Dedifferentiated amniotic fluid mesenchymal stem cell (primary cell): ENCODE measurements around the gene ARHGAP11A.

Experiments used
- DNase-seq: peaks from one replicate; pipeline ENCODE4 v3.0.0-alpha.2; 2016; ENCODE audit errors: extremely low spot score

Gene ARHGAP11A

DNA sequence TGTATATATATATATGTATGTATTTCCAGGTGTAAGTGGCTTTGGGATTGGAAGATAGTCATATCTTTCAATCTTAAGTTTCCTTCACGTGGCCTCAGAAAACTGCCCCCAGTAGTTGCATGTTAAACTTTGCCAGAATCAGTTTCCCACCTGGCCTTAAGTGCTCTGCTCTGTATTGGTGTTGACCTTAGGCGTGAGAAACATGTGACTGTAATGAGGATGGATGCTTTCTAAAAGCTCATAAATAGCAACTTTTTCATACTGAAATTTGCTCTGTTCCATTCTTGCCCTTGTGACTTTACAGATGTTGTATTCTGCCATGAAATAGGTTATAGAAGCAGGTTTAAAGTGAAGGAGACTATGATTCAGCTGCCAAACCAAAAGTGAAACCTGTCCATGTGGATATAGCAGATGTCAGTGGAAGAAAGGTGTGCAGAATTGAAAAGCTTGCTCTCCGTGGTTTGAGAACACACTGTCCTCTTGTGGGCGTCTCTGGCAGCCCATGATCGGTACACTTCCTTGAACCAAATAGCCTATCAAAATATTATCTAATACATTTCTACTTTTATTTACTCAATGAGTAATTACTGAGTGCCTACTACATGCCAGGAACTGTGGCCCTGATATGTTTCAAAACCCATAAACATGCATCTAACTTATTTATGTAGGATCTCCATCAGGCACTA lies 42.0 kb downstream of the ARHGAP11A start:
- no peak for DNase-seq

DNA sequence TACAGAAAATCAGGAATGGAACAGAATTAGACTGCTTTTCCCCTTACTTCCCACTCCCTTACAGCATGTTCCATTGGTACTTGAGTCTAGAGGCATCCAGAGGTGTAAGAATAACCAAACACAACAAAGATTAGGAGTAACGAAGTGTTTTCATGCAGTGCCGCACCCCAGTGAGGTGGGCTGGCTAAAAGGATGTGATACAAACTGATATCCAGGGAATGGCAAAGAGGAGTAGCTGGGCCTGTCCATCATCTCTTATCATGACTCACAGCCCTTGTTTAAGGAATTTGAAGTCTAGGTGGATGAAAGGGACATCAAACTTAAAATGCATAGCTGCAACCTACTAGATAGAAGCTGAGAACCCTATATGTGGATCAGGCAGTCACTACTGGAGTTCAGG lies 42.6 kb downstream of the ARHGAP11A start:
- DNase-seq, result no peak

DNA sequence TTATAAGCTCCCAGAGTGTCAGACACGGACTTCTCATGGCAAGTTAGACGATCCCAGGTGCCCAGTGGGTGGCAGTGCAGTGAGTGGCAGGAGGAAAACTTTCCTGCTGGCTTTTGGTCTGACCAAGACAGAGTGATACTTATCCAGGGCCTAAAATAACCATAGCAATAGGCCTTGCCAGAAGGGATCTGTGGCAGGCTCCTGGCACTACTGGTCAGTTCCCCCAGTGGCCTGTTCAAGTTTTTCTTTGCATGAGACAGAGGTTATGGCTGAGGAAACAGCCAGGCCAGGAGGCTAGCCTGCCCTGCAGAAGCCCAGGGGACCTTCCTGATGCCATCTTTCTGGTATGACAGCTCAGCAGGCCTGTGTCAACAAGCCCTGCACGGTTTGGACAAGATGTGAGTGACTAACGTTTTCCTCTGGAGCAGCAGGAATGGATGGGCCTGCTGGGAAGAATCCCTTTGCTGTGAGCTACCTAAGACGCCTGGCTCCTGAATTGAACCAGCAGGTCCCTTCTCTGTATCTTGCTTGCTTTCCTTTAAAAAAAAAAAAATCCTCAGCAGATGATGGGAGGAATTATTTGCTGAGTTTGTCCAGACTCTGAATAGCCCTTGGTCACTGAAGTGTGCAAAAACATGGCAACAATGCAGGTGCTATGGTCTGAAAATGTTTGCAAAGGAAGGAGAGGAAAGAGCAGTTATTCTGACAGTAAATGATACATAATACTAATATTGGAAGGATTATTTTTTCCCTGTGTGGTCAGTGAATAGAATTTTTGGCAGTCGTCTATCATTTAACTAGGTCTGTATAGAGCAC lies 44.2 kb downstream of the ARHGAP11A start:
- peak; percentile 79 for DNase-seq

DNA sequence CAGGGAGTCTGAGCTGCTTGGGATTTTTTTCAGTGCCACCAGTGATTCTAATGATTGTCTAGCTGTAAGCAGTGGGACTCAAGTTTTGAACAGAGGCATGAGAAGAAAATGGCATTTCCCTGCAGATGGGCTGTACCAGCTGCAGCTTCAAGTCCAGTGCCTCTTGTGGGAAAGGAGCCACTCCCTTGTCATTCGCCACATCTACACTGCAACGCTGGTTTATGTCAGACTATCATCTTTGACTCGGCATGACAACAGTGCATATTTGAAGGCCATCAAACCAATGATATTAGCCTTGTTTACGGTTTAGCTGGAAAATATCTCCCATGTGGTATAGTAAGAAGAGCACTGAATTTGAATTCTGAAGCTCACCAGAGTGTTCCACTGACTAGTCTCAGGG lies 48.4 kb downstream of the ARHGAP11A start:
- DNase-seq, result no peak

DNA sequence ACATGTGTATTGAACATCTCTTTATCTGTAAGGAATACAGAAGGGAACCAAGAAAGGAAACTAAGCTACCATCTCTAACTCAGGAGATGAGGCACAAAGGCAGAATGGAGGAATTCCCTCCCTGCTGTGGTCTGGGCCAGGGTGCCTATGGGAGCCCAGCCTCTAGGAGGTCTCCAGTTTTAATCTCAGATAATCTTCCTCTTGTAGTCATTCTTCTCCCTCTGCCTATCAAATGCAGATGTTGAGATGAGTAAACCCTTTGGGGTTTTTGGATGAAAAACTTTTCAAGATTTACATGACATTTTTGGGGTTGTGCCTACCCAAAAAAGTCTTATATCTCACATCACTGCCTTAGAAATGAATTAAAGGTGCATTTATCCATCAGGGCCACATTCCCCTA lies 49.5 kb downstream of the ARHGAP11A start:
- no peak for DNase-seq

DNA sequence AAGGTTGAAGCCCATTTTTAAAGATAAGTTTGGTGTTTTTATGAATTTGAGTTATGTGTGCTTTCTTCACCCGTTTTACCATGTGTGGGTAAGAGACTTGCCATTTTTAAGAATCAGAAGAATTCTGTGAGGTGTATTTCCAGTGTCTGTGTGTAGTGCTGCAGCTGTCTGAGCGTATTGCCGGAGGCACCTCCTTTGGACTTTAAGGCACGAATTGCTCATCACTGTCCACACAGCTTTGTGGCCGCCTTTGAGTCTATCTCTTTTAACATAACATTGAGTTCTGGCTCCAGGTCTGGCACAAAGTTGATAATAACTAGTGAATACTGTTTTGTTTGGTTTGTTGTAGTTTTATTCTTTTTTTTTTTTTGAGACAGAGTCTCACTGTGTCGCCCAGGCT lies 52.0 kb downstream of the ARHGAP11A start:
- no peak for DNase-seq

- DNase-seq, result no peak
These were observed 53.6 kb downstream of the ARHGAP11A start for GRCh38 chr15:32668942-32669341.

DNA sequence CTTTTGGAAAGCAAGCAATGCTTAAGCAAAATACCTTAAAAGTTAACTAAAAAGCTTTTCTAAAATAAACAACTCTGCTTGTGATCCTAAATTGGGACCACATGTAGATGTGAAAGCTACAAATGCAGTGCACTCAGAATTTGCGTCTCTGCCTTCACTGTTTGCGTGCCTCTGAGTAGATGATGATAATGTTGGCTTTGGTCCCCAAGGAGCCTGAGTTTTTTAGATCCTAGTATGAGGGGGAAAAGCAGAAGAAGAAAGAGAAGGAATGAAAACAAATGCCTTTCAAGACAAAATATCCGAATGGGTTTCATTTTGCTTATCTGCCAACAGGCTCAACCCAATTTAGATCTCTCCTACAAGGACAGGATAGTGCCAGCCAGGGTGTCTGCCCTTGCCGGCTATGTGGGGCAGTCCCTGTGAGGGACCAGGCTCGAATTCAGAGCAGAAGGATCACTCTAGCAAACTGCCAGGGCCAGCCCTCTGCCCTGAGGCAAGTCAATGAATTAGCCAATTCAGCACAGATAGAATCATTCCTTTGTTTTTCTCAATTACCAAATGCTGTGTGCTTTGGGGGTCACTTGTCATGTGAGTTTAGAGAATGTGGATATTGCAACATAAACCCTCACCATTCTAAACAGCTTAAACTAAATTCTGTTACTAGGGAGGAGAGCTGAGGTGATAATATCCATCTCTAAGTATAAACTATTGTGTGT lies 54.8 kb downstream of the ARHGAP11A start:
- peak; percentile 87 for DNase-seq

- no peak for DNase-seq
These were observed 55.3 kb downstream of the ARHGAP11A start for GRCh38 chr15:32670623-32671022.

DNA sequence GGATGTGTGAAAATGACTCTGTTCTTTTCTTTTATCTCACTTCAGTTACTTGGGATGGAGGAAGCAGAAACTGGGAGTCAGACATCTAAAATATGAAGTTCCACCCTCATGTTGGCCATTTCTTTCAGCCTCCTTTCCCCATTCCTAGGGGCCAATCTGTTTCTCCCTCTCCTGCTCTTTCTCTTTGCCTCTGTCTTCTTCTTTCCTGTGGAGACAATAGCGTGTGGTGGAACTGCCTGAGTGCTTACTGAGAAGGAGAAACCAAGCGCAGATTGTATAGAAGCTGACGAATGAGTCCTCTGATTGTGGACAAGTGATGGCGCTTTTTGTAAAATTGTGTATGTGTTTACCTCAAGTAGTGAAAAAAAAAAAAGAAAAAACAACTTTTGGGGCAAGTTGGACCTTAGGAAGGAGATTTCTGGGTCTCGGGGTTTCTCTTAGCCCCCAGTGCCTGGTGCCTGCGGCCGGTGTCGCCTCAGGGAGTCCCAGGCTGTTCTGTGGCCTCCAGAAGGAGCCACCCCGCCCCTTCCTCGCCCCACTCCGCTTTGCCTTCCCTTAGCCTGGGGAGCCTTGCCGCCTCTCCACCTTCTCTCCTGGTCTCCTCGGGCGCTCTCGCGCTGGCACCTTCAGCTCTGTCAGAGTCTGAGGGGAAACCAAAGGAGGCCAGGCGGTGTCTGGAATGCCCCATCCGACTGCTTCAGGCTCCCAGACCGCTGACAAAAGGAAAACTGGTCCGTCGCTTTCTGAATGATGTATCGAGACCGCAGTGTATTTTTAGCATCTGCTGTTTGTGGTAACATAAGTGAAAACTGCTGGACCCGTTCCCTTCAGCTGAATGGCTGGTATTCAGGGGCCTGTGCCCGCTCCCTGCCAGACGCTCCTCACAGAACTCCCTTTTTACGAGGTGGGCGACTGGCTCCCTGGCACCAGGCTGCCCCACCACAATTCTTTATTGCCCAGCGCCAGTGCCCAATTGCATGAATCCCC lies 56.3 kb downstream of the ARHGAP11A start:
- no peak for DNase-seq

DNA sequence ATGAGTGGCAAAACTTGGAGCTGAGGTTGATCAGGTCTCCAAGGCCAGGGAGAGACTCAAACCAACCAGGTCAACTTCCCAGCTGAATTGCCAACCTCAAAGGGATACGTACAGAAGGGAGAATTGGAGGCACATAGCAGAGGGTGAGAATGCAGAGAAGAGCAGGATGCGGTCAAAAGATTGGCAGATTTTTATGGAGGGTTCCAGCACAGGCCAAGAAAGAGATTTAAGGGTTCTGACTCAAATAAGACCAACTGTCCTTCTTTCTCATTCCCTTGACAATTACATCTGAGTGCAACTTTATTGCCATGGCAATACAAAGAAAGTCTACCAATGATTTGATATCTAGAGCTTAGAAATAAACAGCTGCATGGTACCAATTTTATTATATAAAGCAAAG lies 59.4 kb downstream of the ARHGAP11A start:
- DNase-seq, result no peak

GRCh38 chr15:32675466-32675865 lies 60.2 kb downstream of the ARHGAP11A start:
- DNase-seq, result no peak

DNA sequence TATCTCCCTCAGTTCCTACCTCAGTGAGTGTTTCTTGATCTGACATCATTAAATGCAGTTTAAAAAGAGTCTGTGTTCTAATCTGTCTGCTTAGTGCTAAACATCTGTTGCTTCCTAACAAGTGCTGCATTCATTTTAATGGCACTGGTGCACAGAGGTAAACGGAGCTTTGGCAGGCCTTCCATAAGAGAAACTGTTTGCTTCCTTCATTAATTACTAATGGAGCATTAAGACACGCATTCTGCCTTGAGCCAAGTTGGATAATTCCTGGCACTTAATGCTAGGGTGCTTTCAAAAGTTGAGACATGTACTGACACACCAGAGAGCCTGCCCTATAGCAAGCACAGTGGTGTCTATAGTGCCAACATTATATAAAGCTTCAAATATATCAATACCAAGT lies 60.9 kb downstream of the ARHGAP11A start:
- DNase-seq, result no peak

GRCh38 chr15:32677238-32677750 lies 62.0 kb downstream of the ARHGAP11A start:
- no peak for DNase-seq

- DNase-seq, result no peak
These were observed 64.0 kb downstream of the ARHGAP11A start for GRCh38 chr15:32679298-32679690.

GRCh38 chr15:32682569-32682968 lies 67.3 kb downstream of the ARHGAP11A start:
- peak; percentile 95 for DNase-seq

GRCh38 chr15:32682977-32683630 lies 67.8 kb downstream of the ARHGAP11A start:
- no peak for DNase-seq

DNA sequence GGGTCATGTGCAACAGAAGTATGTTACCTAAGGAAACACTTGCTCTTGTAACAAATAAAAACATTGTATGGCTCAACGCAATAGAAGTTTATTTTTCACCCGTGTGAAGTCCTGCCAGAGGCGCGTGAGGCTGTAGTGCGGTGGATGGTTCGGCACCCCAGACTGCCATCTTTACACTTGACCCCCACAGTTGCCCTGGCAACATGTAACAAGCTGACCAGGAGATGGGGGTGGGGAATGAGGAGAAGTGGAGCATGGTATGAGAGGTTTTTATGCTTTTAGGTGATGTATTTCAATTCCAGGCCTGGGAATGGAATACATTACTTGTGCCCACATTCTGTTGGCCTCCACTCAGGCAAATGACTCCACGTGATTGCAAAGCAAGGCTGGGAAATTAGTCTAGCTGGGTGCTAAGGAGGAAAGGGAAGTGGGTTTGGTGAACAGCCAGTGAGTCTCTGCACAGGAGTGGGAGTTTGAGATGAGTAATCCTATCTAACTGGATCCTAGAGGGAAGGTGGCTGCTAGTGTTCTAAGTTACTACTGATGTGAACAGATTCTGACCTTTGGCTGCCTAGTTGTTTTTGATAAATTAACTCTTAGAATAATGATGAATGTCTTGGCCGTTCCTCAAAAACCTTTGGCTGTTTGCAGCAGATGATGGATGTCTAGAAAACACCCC lies 68.7 kb downstream of the ARHGAP11A start:
- DNase-seq, result peak; percentile 31

- no peak for DNase-seq
These were observed 70.3 kb downstream of the ARHGAP11A start for GRCh38 chr15:32685576-32685975.

DNA sequence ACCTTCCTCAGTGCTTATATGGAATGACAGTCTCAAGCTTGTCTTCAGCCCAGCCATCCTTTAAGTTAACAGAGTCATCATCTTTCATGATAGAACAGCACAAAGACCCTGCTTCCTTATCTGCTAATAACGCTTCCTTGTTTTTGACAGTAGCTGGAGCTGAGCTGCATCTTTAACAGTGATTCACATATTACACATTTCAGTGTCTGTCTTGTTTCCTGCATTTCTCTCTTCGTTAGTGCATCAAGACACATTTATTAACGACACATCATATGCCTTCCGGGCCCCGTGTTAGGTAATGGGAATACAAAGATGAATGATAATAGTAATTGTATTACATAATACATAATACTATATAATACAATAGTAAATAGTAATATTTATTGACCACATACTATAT lies 72.3 kb downstream of the ARHGAP11A start:
- no peak for DNase-seq
